ENCODE results near the gene GPR141.
"Not testable (repeated sequence)": the region's sequence is repeated elsewhere in the genome, so short reads cannot be mapped to it uniquely, and the experiment has no call there.

GPR141 gene

DNA sequence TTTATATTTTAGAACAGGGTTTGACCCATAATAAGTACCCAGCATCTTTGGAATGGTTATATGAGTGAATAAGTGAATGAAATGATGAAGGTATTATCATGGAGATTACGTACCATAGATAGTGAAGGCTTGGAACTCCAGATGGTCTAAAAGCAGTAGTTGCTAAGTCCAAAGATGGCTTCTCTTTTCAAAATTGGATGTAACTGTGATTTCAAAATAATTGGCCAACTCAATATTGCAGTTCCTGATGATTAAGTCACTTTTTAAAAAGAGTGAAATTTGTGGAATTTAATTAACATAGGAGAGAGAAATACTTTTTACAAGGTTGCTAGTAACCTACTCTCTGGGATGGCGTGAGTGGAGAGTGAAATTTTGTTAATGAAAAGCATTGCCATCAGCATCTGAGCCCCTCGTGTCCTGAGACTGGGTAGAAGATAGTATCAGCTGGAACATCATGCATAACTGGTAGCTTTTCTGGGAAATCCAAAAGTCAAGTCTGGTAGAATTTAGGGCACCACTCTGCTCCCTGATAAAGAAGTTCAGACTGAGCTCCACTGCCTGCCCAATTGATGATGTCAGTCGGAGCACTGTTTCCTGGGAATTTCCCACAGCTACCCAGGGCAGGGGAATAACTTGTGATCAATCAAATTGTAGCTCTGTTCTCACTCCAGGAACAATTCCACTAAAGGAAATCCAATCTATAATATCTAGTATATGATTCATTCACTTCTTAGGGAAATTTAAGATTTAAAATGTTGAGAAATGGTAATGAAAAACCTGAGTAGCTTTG, 3.2 kb downstream of the GPR141 start:
- DNase-seq: no peak

DNA sequence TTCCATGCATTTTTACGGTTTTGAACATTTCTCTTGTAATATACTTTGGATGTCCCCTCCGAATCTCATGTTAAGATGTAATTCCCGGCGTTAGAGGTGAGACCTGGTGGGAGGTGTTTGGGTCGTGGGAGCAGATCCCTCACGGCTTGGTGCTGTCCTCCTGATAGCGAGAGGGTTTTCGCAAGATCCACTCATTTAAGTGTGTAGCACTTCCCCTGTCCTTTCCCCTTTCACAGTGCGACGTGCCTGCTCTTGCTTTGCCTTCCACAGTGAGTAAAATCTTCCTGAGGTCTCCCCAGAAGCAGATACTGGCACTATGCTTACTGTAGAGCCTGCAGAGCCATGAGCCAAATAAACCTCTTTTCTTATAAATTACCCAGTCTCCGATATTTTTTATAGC, 6.6 kb downstream of the GPR141 start:
- no peak for DNase-seq

DNA sequence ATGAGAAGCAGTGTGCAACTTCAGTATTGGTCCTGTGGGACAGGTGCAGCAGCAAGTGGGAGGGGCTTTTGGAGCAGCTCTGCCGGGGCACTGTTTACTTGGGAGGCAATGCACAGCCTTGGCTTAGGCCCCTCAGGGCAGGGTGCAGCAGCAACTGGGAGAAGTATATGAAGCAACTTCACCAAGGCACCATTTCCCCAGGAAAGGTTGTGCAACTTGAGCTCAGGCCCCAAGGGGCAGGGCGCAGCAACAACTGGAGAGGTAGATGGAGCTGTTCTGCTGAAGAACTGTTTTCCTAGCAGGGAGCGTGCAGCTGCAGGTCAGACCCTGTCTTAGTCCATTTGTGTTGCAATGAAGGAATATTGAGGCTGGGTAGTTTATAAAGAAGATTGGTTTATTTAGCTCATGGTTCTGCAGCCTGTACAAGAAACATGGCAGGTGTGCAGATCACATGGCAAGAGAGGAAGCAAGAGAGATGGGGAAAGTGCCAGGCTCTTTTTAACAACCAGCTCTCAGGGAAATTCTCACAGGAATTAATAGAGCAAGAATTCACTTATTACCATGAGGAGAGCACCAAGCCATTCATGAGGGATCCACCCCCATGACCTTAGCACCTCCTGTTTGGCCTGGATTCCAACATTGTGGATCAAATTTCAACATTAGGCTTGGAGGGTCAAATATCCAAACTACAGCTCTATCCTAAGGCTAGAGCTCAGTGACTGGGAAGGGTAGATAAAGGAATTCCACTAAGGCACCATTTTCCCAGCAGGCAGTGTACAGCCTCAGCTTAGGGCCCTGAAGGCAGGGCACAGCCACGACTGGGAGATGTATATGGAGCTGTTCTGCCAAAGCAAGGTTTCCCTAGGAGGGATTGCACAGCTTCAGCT, 10.9 kb downstream of the GPR141 start:
- no peak for DNase-seq

DNA sequence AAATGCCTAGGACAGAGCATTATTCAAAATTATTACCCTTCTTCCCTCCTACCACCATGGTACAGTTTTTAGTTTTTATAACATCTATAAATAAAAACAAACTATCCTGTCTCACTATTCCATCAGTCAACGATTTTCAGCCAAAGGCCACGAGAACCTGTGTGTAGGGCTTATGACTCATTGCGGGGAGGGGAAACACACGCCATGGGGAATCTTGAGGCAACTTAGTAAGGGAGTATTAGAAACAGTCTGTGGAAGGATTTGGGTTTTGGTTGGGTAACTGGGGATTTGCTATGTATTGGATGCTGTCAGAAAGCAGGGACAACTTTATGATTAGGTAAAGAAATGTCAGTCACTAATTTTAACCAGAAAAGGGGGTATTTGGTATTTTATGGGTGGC, 14.7 kb downstream of the GPR141 start:
- no peak for DNase-seq

DNA sequence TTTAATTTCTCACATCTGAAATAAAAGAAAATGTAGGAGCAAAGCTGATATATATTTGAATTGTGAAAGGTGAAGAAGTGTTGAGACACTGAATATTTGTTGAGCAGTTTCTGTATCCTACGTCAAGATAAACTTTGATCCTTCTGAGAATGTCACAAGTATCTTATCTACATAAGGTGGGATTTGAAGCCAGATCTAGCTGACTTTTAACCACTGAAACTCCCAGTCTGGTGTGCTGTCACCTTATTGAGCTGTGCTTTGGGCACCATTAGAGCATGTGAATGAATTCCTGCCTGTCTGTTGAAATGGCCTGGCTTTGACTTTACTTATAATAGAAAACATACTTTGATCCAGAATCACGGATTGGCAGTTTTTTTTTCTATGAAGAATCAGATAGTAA, 15.2 kb downstream of the GPR141 start:
- DNase-seq: no peak

DNA sequence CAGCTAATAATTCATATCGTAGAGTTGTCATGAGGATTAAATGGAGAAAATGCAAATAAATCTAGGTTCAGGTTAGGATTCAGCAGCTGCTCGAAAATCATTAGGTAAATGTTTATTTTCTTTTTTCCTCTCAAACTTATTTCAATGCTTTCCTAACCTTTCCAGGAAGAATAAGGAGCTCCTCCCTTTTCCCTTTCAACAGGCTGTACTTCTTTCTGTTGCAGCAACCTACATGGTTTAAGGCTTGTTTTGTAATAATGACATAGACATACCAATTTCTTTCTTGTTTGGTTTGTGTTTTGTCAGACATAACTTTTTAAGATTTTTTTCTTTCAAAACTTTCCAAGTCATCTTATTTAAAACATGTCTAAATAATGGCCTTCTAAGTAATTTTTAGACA, 18.2 kb downstream of the GPR141 start:
- no peak for DNase-seq

DNA sequence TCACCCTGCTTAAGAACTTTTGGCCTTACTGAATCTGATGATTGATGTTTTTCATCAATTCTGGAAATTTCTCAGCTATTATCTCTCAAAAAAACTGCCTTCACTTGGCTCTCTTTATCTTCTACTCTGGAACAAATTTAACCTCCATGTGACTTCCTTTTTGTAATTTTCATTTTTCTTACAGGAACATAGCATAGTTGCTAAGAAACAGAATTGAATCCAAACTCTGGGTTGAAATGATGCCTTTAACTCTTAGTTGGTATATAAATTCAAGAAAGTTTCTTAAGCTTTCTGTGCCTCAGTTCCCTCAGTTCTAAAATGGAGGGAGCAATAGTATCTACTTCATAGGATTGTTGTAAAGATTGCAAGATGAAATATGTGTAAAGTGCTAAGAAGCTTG, 19.8 kb downstream of the GPR141 start:
- no peak for DNase-seq

DNA sequence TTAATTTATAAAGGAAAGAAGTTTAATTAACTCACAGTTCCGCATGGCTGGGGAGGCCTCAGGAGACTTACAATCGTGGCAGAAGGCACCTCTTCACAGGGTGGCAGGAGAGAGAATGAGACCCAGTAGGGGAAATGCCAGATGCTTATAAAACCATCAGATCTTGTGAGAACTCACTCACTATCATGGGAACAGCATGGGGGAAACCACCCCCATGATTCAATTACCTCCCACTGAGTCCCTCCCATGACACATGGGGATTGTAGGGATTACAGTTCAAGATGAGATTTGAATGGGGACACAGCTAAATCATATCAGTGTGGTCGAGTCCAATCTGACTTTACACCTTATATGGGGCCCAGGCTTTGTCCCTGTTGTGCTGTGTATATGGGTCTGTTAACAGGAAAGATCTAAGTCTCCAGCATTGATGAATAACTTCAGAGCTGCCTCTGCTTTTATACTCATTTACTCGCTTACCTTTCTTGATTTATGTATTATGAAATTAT, 20.8 kb downstream of the GPR141 start:
- not testable (repeated sequence) for DNase-seq

DNA sequence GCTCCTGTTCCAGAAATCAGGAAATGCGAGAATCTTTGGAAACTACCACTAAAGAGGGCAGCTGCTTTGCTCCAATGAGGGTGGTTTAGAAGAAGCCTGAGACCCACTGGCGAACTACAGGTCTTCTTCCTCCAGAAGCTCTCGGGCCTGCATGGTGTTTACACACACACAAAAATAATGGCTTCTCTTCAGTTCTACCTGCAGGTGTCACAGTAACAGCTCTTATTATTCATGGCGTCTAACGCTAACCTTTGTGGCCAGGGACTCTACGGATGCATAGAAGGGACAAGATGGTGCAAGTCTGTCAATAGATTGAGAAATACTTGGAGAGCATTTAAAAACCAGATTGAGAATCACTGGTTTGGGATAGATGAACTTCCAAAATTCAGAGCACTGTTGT, 22.4 kb downstream of the GPR141 start:
- DNase-seq: no peak

DNA sequence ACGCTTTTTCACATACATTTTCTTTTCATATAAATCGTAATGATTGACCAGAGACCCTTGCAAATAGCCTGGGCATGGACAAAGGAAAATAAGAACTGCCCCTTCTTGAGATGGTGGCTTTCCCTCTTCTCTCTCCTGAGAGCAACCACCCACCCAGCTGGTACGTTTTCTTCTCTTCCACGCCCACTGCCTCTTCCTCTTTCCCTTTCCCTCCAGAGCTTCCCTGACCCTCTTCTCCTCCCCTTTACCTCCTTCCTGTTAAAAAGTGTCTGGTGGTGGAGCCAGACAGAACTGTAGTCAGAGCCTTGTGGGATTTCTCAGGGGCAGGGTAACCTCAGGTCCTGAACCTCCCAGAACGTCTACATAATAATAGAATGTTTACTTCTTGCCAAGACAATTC, 23.2 kb downstream of the GPR141 start:
- DNase-seq: no peak

DNA sequence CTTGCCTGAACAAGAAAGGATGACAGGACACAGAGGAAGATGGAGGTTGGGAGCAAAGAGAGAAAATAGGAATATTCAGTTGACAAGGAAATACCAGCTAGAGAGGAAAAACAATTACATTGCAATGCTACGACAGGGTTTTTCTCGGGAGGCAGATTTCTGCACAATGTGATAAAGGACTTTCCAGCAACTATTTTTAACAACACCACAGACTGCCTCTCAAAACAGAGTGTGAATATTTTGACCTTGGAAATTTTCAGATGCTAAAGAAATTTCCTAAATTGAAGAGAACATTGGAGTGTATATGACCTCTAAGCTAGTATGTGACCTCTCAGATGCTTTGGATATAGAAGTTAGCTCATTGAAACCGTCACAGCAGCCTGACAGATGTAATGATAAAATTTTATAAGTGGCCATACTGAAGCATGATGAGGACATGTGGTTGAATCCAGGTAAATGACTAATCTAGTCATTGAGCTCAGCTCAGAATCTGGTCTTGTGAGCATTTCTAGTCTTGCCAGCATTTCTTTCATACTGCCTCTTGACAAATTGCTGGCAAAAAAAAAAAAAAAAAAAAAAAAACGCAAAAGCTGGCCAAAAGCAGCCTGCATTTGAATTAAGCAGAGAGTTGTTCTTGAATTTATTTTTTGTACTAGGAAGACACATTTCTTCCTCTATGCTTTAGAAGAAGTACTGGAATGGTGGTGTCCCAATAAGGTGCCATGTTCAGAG, 24.4 kb downstream of the GPR141 start:
- DNase-seq: no peak

DNA sequence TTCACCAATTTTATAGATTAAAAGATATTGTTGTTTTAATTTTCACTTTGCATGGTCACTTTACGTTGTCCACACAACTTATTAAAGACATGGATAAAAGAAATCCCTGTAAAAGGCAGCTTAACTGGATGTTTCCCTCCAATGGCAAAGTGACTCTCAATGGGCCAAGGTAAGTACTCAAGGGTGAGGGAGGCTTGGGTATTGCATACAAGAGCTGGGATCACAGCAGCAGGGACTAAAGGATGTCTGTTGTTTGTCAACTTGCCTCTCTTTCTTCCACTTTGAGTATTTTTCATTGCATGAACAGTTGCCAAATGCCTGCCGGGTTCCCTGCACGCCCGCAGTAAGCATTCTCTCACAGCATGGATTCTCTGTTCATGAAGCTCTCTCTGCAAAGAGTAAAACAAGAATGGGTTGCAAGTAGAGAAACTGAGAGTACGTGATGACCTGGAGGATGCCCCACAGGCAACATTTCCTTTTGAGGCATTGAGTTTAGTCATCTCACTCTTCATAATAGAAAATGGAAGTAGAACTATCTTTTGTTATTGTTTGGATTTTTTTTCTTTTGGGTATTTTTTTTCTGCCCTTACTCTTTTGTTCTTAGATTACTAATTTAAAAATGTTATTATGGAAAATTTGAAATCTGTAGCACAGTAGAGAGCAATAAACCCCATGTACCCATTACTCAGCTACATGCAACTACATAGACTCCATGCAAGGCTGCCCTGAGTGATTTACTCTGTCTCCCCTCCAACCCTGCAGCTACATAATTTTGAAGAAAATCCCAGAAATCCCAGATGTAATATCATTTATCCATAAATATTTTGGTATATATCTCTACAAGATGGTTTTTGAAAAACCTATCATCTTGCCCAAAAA, 26.3 kb downstream of the GPR141 start:
- DNase-seq: no peak

DNA sequence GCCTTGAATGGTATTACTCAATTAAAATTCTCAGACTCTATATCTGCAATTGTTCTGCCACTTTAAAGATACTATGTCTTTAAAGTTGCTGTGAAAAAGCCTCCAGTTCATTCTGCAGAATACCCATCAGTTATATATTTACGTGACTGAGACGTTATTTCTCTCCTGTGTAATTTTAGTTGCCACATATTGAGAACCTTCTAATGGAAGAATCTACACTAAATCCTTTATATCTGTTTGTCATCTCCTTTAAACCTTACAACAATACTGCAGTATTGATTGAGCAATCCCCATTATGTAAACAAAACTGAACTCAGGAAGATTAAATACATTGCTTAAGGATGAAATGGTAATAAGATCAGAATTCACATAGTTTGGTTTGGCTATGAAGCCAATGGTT, 30.0 kb downstream of the GPR141 start:
- no peak for DNase-seq

DNA sequence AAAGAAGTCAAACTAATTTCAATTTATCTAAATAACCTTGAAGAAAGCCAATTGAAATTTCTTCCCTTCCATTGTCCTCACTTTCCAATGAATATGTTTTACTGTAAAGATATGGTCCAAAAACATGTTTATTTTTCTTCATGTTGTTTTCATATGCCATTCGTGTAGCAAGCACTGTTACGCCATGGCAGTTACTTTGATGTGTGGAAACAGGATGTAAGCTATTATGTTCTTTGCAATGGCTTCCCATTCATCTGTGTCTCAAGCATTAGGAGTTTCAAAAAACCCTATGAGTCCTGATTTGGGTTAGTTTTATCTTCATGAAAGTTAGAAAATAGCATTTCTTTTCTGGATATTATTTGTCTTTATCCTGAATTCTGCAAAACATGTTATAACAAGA, 31.0 kb downstream of the GPR141 start:
- DNase-seq: no peak

DNA sequence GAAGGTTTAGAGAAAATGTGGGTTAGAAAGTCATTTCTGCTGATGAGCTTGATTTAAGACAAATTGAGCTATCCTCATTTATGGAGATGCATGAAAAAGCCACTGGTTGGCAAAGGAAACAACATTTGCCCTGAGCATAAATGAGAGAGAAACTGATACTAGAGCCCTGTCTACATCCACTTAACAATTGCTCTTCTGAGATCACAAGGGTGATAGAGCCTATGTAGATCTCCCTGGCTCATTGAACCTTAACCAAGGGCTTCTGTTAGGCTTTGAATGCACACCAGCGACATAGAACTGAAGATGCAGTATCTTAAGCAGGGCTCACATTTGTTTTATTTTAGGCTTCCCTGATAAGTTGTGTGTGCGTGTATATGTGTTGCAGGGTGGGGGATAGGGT, 35.0 kb downstream of the GPR141 start:
- no peak for DNase-seq

DNA sequence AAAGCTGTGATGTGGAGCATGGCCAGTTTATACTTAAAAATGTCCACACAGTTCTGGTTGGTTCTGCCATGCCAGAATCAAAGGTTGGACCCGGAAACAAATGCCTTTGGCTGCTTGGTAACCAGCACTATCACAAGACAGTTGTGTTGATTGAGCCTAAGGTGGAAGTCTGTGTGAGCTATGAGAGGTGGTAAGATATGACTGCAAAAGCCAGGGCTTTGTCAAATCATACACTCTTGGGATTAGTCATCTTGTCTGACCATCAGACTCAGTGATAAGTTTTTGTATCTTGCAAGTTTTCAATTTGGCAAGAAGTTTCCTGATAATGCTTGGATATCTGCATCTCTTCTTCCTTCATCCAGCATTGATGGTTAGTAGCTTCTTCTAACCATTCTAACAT, 35.5 kb downstream of the GPR141 start:
- no peak for DNase-seq

DNA sequence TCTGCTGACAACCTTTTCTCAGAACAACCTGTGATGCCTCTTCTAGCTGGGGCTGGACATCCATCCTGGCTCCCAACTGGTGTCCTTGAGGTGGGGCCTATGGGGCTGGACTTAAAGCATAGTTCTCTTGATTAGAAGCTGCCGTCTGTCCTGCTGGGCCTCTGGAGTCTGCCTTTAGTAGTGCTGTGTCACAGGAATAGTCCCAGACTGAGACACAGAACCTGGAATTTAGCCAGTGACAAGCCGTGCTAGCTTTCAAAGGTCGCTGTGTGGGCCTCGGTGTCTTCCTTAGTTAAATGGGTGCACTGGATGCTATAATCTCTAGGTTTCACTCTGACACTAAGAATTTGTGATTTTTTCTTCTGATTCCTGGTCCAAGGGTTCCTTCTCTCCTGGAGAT, 41.2 kb downstream of the GPR141 start:
- no peak for DNase-seq

DNA sequence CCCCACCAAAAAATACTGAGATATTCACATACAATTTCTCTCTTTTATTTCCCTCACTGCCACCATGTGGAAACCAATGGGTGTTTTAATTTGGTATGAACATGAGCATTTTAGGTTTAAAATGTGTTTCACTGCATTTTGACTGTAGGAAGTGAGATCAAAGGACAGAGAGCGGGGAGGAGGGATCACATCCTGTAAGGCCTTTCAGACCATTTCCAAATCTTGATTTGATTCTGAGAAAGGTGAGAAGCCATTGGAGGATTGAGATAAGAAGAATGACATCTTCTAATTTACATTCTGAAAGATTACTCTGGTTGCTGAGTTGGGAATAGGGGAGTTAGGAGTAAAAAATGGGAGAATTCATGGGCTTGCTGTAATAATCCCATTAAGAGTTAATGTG, 42.5 kb downstream of the GPR141 start:
- no peak for DNase-seq

DNA sequence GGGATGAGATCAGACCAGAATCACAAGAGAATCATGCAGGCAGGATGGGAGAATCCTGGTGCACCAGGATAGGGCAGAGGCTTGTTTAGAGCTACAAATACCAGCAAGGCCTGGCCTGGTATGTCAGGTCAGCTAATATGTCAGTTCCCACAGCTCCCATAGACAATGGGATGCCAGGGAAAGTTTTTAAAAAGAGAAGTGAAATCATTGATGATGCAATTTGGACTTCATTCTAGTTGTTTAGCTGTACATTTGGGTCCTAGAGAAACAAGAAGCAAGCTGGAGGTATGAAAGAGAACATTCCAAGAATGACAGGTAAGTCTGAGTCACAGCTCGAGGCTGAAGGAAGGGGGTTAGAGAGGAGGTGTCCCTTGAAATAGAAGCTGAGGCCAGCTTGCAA, 45.2 kb downstream of the GPR141 start:
- no peak for DNase-seq

DNA sequence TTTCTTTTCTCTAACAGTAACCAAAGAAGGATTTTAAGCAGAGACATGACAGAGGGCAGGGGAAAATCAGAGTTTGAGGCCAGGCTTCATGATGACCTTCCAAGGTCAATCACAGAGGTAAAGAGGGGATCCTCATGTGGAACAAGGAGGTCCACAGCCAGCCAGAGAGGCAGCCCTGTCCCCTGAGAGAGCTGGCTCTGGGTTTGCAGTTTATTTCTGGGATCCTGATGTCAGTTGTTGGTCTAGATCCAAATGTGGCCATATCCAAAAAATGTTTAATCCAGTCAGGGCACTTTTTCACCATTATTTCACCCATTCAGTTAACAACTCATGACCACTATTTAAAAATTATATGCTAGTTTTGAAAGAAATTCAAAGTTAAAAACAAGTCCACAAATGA, 45.6 kb downstream of the GPR141 start:
- DNase-seq: no peak

DNA sequence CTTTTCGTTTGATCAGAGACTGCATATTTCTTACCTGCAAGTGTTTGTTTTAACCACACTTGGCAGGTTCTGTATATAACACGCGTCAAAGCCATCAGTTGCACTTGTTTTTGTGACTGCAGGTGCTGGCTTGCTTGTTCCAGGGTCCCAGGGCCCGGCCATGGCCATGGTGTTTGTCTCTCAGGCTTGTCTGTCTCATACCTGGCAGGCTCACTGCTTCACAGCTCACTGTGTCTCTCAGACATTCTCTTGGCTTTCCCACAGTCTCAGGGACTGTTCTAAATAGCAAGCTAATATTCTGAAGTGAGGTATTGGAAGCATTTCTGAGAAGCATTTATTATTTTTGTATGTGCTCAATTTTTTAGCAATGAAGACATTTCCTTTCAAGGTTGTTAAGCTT, 46.9 kb downstream of the GPR141 start:
- no peak for DNase-seq

DNA sequence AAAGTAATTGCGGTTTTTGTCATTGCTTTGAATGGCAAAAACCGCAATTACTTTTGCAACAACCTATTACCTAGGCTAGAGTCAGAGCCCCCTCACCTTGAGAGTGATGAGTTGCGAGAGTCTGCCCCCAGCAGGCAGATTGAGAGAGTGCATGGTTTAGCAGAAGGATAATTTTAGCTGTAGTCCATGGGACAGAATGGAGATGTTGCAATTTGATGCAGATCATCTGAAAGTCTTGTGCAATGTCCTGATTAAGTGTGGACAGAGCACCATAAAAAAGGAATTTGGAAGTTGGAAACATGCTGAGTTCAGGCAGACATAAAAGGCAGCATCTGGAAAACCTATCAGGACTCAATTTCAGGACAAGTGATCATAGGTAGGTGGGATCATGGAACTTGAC, 48.7 kb downstream of the GPR141 start:
- no peak for DNase-seq

DNA sequence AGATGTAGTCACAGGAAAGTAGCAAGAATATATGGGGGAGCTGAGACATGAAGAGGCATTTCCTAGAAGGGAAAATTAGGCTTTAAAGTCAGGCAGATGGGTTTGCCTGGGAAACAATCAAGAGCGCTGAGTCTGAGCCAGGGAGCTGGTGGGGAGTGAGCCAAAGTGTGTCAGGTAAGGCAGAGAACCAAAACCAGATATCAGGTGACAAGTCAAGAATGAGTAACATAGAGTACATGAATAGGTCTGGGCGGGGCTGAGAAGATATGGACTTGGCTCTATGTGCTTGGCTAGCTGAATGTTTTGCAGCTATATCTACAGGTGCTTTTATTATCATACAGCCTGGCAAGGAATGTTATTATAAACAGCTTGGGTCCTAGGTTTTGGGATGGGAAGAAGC, 49.3 kb downstream of the GPR141 start:
- no peak for DNase-seq
